Hematopoietic multipotent progenitor cell treated with erythropoietin and hydrocortisone succinate and interleukin-3 and kit ligand, for 8 days (in vitro differentiated cells): ENCODE measurements around the gene XXYLT1.
"Not testable (repeated sequence)": the region's sequence is repeated elsewhere in the genome, so short reads cannot be mapped to it uniquely, and the experiment has no call there.

Source experiments
- DNase-seq: peaks from one replicate; pipeline ENCODE4 v3.0.0-alpha.2; 2015

XXYLT1 gene

DNA sequence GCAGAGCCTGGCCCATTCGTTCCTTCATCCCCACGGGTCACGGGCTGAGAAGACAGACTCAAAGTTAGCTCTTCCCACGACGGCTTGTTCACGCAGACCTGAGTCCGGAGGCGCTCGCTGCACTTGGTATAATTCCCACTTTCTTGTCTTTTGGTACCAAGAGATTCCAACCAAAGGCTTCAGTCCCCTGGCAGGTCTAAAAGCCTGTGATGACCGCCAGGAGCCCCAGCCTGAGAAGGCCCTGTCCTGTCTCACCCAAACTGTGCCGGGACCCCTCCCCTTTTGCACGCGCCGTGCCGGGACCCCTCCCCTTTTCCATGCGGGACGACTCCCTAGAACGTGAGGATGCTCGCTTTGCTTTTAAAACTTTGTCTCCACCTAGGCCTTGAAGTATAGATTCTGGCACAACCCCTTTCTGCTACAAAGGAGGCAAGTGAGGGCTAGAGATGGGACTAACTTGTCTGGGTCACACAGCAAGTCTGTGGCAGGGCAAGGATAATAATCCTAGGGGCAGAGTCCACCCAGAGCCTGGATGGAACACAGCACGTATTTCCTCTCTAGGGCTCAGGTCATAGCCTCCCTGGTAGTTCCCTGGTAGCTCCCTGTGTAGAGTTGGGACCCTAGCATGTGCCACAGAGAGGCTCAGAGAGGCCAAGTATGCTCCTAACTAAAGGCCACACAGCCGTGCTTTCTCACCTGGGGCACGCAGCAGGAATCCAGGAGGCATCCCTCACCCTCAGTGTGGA, 211.3 kb downstream of the XXYLT1 start:
- DNase-seq = no peak

DNA sequence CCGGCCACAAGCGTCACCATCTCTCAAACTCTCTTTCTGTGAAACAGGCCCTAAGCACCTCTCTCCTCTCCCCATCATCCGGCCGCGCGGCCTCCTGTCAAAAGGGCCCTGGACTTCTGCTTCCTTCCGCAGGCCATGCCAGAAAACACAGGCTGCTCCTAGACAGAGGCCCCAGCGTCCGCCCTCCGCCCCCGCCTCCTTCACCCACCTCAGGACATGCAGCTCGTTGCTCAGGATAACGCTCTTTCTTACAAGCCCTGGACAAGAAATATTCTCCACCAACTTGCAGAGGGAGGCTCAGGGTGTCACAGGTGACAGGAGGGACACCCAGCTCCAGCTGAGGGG, 212.0 kb downstream of the XXYLT1 start:
- DNase-seq = no peak

GRCh38 chr3:195058336-195059005, 212.5 kb downstream of the XXYLT1 start:
- DNase-seq = no peak

- DNase-seq = no peak
Measured at GRCh38 chr3:195057716-195058115, 213.2 kb downstream of the XXYLT1 start.

DNA sequence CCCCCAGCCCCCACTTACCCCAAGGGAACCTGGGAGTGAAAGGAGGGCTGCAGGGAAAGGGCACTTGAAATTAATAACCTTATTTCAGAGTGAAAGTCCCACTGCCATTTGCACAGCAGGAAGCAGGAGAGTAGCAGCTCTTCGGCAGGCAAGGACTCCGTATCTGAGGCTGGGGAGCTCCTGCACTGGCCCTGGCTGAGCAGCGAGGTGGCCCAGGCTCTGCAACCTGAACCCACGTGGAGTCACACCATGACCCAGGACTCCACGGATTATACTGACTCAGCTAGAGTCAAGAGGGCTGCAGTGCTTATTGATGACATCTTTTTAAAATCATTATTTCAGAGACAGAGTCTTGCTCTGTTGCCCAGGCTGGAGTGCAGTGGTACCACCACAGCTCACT, 214.5 kb downstream of the XXYLT1 start:
- DNase-seq = no peak

DNA sequence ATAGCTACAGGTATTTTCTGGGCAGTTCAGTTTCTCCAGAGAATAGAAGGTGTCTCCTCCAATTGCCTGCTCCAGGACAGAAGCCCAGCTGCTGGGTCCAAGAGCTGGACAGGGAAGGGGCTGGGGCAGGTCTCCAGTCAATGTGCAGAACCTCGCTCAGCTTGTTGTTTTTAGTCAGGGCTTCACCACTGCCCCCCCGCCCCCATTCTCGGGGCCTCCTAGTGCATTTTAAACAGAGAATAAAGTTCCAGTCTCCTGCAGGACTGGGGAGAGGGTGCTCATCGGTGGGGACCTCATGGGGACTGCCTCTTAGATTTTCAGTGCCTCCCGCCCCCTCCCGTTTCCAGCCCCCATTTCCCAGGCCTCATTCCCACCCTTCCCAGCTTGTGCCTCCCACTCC, 216.6 kb downstream of the XXYLT1 start:
- no peak for DNase-seq

GRCh38 chr3:195052939-195053338, 218.0 kb downstream of the XXYLT1 start:
- DNase-seq = no peak

DNA sequence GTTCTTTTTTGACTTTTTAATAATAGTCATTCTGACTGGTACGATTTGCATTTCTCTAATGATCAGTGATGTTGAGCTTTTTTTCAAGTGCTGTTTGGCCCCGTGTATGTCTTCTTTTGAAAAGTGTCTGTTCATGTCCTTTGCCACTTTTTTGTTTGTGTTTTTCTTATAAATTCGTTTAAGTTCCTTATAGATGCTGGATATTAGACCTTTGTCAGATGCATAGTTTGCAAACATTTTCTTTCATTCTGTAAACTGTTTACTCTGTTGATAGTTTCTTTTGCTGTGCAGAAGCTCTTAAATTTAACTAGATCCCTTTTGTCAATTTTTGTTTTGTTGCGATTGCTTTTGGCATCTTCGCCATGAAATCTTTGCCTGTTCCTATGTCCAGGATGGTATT, 220.7 kb downstream of the XXYLT1 start:
- not testable (repeated sequence) for DNase-seq

DNA sequence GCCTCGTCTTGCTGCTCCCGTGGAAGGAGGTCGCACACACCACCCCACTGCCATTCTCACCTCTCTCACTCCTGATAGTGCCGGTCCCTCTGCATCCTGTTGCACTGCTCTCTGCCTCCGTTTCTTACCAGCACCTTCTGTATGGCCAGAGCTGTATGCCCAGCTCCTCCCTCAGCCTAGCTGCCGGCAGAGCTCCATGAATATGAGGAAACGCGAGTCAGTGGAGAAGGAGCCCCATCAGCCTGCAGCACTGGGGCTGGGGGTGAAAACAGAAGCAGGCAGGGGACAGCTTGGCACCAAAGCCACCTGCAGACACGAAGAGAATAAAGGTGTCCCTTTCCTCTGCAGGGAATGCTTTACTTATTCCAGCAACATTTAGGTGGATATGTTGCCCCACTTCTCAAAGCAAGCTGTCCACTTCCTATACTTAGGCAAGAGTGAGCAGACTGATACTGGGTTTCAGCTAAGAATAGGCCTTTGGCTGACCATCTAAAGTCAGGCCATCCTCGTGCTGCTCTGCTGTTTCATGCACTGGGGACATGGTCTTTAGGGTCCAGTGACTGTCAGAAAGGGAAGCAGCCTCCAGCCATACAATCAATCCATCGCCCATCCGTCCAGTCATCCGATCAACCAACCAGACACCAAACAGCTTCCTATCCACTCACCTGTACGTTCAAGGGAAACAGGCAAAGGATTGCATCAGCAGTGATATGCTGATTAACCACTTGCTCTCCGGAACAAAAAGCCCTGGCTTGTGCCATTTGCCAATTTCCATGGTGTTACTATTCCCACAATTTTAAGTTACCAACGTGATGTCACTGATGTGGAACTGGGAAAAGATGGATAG, 222.7 kb downstream of the XXYLT1 start:
- DNase-seq = no peak

DNA sequence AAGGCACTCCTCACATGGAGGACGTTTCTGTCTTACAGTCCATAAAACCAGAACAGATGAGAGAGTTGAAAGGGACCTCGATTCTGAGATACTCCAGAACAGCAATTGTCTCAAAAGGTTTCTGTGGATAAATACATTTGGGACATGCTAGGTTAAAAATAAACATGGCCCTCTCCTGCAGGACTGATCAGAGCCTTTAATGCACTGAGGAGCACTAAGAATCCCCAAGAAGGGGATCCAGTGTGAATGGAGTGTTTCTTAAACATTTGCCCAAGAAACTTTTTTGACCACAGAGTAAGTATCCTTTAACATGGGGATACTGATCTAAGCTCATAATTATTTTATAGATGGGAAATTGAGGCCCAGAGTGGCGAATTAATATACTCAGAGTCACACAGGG, 223.4 kb downstream of the XXYLT1 start:
- DNase-seq = no peak

DNA sequence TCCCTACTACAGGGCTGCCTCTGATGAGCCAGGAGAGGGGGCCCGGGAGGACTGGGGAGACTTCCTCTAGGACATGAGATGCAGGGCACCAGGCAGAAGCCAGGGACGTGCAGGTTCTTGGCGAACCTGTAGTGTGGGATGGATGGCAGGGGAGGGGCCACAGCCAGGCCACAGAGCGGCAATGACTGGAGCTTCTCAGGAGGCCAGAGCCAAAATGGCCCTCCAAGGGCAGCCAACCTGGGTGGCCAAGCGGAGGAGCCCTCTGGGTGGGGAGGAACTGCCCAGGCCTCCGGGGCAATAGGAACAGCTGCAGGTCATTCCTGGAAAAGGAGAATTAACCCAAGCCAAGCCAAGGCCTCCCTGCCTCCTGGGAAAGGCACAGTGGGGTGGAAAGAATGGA, 224.5 kb downstream of the XXYLT1 start:
- DNase-seq = no peak

DNA sequence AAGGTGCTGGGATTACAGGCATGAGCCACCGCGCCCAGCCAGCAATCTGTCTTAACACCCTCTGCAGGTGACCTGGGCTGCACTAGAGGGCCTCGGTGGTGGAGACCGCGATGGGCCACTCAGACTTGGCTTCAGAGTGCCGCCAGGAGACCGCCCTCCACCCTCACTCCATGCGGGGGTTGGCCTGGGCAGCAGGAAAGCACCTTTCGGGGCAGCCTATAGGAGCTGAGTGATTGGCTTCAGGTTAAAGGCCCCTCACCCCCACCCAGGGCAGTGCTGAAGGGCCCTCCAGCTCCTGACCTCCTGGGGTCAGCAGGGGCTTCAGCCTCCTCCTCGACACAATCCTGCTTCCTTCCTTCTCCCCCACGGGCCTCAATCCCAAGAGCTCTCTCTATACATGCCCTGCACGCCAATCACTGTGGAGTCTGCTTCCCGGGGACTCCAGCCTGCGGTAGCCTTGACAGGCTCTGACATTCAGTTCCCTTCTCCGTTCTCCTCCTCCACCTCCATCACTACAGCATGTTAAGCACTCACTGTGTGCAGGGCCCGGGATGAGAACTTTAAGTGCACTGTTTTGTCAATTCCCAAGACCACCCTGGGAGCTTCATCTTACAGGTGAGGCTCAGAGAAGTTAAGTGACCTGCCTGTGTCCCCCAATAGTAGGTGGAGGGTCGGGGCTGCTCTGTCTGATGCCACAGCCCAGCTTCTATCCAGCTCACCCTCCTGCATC, 225.3 kb downstream of the XXYLT1 start:
- no peak for DNase-seq

DNA sequence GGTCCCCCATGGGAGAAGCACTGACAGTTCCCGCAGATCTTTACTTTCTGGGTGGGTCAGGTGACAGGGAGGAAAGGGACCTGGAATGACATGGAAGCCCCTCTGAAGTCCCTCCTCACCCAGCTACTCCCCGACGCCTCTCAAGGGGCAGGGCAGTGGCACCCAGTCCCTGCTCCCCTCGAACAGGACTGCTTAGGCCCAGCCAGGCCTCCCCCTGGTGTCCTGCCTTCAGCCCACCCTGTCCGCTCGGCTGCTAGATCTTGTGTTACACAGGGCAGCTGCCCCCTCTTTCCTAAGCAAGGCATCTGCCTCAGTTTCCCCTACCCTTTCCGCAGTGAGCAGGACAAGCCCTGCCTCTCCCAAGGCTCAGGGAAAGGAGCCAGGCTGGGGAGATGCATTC, 226.5 kb downstream of the XXYLT1 start:
- no peak for DNase-seq

DNA sequence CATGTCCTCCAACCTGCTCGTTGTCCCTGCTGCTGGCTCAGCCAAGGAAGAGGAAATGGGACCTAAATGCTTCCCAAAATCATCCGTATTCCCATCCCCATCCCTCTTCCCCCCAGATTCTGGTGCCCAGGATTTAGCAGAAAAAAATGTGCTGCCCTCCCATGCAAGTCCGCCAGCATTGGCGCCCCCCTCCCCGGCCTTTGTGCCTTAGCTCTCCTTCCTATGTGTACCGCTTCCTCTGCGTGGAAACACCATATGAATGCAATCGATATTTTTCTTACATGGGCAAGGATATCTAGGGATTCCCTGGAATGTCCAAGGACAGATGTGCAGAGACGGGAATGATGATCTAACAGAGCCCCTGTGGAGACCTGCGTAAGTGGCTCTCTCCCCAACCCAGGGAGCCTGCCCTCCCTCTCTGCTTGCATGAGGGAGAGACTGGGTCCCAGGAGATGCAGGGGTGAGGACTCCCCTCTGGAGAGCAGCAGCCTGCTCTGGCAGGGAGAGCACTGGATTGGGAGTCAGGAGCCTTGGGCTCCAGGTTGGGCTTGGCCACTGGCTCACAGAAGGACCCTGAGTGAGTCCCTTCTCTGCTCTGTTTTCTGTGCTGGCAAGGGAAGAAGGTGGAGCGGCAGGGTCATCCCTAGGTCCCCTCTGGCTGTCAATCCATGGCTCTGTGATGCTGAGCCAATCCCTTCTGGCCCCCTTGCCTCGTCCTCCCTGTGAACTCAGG, 227.2 kb downstream of the XXYLT1 start:
- DNase-seq = no peak

DNA sequence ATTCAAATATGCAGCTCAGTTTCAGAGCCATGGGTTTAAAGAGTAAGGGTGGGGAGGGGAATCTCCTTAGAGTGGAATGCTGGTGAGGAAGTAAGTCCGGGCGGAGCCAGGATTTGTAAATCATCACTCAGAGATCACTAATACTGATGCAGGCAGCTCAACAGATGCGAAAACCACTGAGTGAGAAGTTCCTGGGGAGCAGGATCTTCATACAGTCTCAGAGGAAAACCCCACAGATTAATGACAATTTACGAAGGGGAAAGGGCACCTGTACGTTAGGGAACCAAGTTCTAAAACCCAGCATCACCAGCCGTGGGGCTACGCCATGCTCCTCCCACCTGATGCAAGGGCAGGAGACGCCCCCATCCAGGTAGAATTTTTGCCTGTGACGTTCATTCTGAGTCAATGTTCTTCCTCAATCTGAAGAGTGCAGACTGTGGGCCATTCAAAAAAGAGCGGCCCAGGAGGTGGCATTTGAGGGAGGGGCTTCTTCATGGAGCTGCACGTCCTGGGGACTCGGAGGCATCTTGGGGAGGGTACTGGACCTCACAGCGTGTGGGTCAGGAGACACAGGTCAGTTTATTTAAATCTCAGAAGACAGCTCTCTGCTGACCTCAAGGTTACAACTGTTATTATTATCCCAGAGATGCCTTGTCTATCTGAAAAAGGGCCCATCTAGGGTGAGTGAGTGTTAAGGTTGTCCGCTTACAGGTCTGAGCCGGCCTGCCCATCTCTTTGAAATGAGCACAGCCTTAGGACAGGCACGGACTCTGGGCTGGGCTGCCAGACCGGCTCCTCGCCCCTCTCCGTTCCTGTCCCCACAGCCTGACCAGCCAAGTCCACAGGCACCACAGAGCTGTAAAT, 228.0 kb downstream of the XXYLT1 start:
- DNase-seq = no peak

- DNase-seq = no peak
Measured at GRCh38 chr3:195041871-195042742, 228.9 kb downstream of the XXYLT1 start.

DNA sequence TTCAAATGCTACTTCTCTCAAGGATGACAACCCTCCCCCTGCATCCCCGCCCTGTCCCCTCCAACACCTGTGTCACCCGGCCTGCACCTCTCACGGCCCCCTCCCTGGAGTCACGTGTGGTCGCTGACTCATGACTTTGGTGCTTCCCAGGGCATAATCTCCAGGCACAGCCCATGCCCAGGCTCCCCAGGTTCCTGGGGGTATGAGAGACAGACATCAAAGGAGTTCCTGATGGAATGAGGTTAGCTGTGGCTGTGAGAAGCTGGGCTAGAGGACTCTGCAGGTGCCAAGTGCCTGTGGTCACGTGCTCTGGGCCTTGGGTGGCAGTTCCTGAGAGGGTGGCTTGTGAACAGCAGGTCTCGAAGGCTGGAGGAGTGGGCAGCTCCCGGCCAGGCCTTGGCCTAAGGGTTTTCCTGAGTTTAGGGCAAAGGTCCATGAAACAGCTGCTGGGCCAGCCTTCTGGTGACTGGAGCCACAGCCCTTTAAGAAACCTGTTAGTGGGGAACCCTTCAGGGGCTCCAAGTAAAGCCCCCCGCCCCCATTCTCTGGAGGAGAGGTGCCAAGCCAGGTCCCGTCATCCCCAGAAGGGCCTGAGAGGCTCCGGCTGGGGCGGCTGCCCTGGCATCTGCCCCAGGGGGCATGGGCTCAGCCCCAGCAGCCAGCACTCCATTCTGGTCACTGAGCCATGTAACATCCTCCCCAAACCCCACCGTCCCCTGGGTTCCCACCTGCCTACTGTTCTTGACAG, 230.0 kb downstream of the XXYLT1 start:
- no peak for DNase-seq

- no peak for DNase-seq
Measured at GRCh38 chr3:195040094-195040493, 230.9 kb downstream of the XXYLT1 start.

DNA sequence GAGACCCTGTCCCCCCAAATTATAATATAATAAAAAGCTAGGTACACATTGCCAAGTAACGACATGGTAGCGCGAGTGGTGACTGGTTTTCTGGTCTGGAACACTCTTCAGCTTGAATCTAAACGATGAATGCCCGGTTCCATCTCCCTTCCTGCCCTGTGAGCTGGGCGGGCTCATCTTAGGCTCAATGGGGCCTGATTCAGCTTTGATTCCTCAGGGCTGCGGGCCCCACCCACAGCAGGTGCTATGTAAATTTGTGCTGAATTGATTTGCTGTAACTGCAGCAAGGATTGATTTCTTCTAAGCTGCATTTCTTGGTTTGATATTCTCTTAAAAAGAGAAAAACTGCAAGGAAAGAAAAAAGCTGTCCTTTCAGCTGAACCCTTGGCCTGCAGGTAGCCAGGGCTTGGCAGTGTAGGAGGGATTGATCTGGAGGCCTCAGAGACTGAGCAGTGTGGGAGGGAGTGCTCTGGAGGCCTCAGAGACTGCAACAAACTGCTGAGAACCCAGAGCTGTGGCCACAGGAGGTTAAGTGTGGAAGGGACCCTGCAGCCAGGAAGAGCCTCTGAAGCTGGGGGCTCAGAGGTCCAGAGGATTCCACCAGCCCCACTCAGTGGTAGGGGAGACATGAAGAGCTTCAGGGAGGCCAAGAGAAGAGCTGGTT, 231.6 kb downstream of the XXYLT1 start:
- no peak for DNase-seq
